ENCODE results near the gene KCNJ10. TPM values are rescaled to one million over a fixed set of nuclear protein-coding genes. Genes with fewer than 3 reads are reported as not detected.

The KCNJ10 gene
- total and polyA plus RNA-seq, 2 donors (not counting 3 experiments of a cell fraction or from before 2014, with no cell fraction given), result not detected

- DNase-seq (ENCODE audit: low read depth, low spot score) (no peak), FAIRE-seq (no peak)
- H3K27ac ChIP-seq (ENCODE audit: insufficient read depth, low read depth, low read length), result no peak overlapping the region
- ChIA-PET CTCF (interaction anchor here (0.8 to 2.0 kb wide), 3 partner anchors 10 to 18 kb away, joined by 3 to 8 read pairs (median 4); no protein-coding TSS in a partner anchor), POLR2A (no interaction called here)
- intact Hi-C loops (cut with micrococcal nuclease) (no loop called here), dilution Hi-C loops (cut with MboI; ENCODE audit: extremely low pct_ligation_motif_present, low sequenced_read_pairs) (no loop called here)
- H3K27me3 ChIP-seq (ENCODE audit: control insufficient read depth in 2 of 2, insufficient read depth in 2 of 2, low read length in 2 of 2), result peaks cover 27 to 39% of the 10 kb centered on the region in 2 experiments
- H3K4me2 ChIP-seq (ENCODE audit: insufficient read depth, low read length), result no peak overlapping the region
- H3K9me1 ChIP-seq (replicated peaks; ENCODE audit: control insufficient read depth, extremely low read depth, insufficient read depth, low read length), result no peaks in the 10 kb centered on the region
- no peak overlapping the region for H3K4me3 ChIP-seq (replicated peaks in 1 of 3; ENCODE audit: insufficient read depth in 1 of 3, low read depth in 1 of 3, low read length in 3 of 3)
- H3K4me1 ChIP-seq (ENCODE audit: control insufficient read depth, extremely low read depth, insufficient read depth, low read length), result no peaks in the 10 kb centered on the region
- no peaks in the 10 kb centered on the region for H3K79me2 ChIP-seq (ENCODE audit: control insufficient read depth, insufficient read depth, low read length)
- TF ChIP-seq FOS (IDR thresholded peaks at IDR 0.05; ENCODE audit: borderline replicate concordance, insufficient read depth, low read length) (no peak), POLR2A (IDR thresholded peaks at IDR 0.05; ENCODE audit: low read depth, low read length) (no peak), CTCF (IDR thresholded peaks at IDR 0.05; ENCODE audit: extremely low read depth in 1 of 2, insufficient read depth in 1 of 2, low read depth in 1 of 2, low read length in 2 of 2) (no peak), MAX (IDR thresholded peaks at IDR 0.05; ENCODE audit: insufficient read depth, insufficient read length) (no peak), POLR2AphosphoS5 (IDR thresholded peaks at IDR 0.05; ENCODE audit: insufficient read depth, low read depth, low read length) (no peak), MYC (IDR thresholded peaks at IDR 0.05; ENCODE audit: low read depth, low read length) (no peak), EZH2 (IDR thresholded peaks at IDR 0.05; ENCODE audit: borderline replicate concordance, low read depth, low read length, severe bottlenecking) (no peak), JUN (IDR thresholded peaks at IDR 0.05; ENCODE audit: borderline replicate concordance, insufficient read depth, insufficient read length, low read depth) (no peak), GATA2 (IDR thresholded peaks at IDR 0.05; ENCODE audit: insufficient read depth, insufficient read length, low read depth, low read length) (no peak)
- H4K20me1 ChIP-seq (replicated peaks; ENCODE audit: control insufficient read depth, extremely low read depth, insufficient read depth, low read length), result no peaks in the 10 kb centered on the region
- no peaks in the 10 kb centered on the region for H3K9me3 ChIP-seq (replicated peaks; ENCODE audit: control insufficient read depth, insufficient read depth, low read length)
- BruUV-seq (replicated peaks), result no TSS peak
- H3K36me3 ChIP-seq (ENCODE audit: control insufficient read depth in 2 of 2, extremely low read depth in 1 of 2, insufficient read depth in 2 of 2, low read length in 2 of 2), result no peaks in the 10 kb centered on the region
- H3K9ac ChIP-seq (replicated peaks; ENCODE audit: extremely low read depth, insufficient read depth, low read length), result no peak overlapping the region
- H2AFZ ChIP-seq (ENCODE audit: low read depth, low read length), result no peak overlapping the region
Measured at GRCh38 chr1:160075836-160076235, 5.9 kb upstream of the KCNJ10 start.

Data from endothelial cell of umbilical vein (primary cell).